ENCODE measurements around the gene CSTF2.

GRCh38 chrX:100852810-100853209, 32.6 kb downstream of the CSTF2 start:
- TF ChIP-seq SIN3A (IDR thresholded peaks at IDR 0.05; ENCODE audit: borderline replicate concordance, insufficient read depth, low read depth, low read length) (no peak), CTCF (IDR thresholded peaks at IDR 0.05) (no peak), POLR2AphosphoS5 (IDR thresholded peaks at IDR 0.05; ENCODE audit: low read depth, low read length) (no peak)
- TF ChIP-seq, protein P1, sequence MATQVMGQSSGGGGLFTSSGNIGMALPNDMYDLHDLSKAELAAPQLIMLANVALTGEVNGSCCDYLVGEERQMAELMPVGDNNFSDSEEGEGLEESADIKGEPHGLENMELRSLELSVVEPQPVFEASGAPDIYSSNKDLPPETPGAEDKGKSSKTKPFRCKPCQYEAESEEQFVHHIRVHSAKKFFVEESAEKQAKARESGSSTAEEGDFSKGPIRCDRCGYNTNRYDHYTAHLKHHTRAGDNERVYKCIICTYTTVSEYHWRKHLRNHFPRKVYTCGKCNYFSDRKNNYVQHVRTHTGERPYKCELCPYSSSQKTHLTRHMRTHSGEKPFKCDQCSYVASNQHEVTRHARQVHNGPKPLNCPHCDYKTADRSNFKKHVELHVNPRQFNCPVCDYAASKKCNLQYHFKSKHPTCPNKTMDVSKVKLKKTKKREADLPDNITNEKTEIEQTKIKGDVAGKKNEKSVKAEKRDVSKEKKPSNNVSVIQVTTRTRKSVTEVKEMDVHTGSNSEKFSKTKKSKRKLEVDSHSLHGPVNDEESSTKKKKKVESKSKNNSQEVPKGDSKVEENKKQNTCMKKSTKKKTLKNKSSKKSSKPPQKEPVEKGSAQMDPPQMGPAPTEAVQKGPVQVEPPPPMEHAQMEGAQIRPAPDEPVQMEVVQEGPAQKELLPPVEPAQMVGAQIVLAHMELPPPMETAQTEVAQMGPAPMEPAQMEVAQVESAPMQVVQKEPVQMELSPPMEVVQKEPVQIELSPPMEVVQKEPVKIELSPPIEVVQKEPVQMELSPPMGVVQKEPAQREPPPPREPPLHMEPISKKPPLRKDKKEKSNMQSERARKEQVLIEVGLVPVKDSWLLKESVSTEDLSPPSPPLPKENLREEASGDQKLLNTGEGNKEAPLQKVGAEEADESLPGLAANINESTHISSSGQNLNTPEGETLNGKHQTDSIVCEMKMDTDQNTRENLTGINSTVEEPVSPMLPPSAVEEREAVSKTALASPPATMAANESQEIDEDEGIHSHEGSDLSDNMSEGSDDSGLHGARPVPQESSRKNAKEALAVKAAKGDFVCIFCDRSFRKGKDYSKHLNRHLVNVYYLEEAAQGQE (IDR thresholded peaks at IDR 0.05; ENCODE audit: insufficient read depth in 1 of 2, low read depth in 2 of 2, low read length in 1 of 2), result no peak
